IMR-90 (cell line): ENCODE results near the gene TRAPPC10. TPM values are rescaled to one million over a fixed set of nuclear protein-coding genes. Genes with fewer than 3 reads are reported as not detected.

ENCODE experiments used
- ATAC-seq: fragments of 200-7000 bp; cut with Tn5 transposase; 2 replicates; pipeline ENCODE4 v1.9.1; 2020; ENCODE audit warnings: low read depth, mild to moderate bottlenecking, moderate library complexity
- BruUV-seq: library from RNA; stranded (reverse); fragments of 400-500 nt; replicated peaks from 2 replicates; lab custom pipeline; 2021; lab: Mats Ljungman, UMichigan
- CTCF ChIA-PET: fragments of 300-600 bp; formaldehyde crosslinking; extraction: SDS; loops from one replicate; lab custom pipeline; 2021; ENCODE audit warnings: antibody characterized with exemption; lab: Yijun Ruan, JAX
- POLR2A ChIA-PET: fragments of 300-600 bp; sonication (Branson Sonifier 250); formaldehyde crosslinking; loops from one replicate; lab custom pipeline; 2022; ENCODE audit warnings: antibody characterized with exemption; ENCODE audit not compliant: unreplicated experiment; lab: Charles Lee
- DNase-seq: peaks from one replicate; pipeline ENCODE4 v3.0.0; 2013
- H2AFZ ChIP-seq: replicated peaks from 2 replicates; pipeline ENCODE3; 2013; ENCODE audit warnings: low read length, mild to moderate bottlenecking; ENCODE audit not compliant: poor library complexity
- H2AK5ac ChIP-seq: 2 replicates; pipeline ENCODE4 v1.6.1; 2013; ENCODE audit warnings: low read depth, low read length, inconsistent platforms
- H2AK9ac ChIP-seq: replicated peaks from 2 replicates; pipeline ENCODE3; 2013; ENCODE audit warnings: mild to moderate bottlenecking, low read depth, low read length, moderate library complexity; ENCODE audit not compliant: poor library complexity
- H2BK120ac ChIP-seq: 2 replicates; pipeline ENCODE4 v1.6.1; 2013; ENCODE audit warnings: low read depth, low read length, inconsistent platforms
- H2BK15ac ChIP-seq: 3 replicates; pipeline ENCODE4 v1.6.1; 2013; ENCODE audit warnings: low read depth, low read length, inconsistent platforms
- H2BK20ac ChIP-seq: 2 replicates; pipeline ENCODE4 v1.6.1; 2013; ENCODE audit warnings: low read depth, mild to moderate bottlenecking, inconsistent platforms, low read length, moderate library complexity
- H2BK5ac ChIP-seq: 2 replicates; pipeline ENCODE4 v1.6.1; 2013; ENCODE audit warnings: mild to moderate bottlenecking, low read depth, low read length, inconsistent platforms; ENCODE audit not compliant: poor library complexity, severe bottlenecking
- H3K14ac ChIP-seq: replicated peaks from 2 replicates; pipeline ENCODE4 v1.6.1; 2013; ENCODE audit warnings: low read depth, low read length, inconsistent platforms
- H3K18ac ChIP-seq: 2 replicates; pipeline ENCODE4 v1.6.1; 2013; ENCODE audit warnings: low read depth, low read length, control low read depth
- H3K23ac ChIP-seq: 2 replicates; pipeline ENCODE4 v1.6.1; 2013; ENCODE audit warnings: low read depth, low read length, inconsistent platforms
- H3K27ac ChIP-seq: 2 replicates; pipeline ENCODE4 v1.5.1; 2013; ENCODE audit warnings: mild to moderate bottlenecking, control low read depth, low read length; ENCODE audit not compliant: insufficient read depth
- H3K27me3 ChIP-seq: 2 replicates; pipeline ENCODE4 v1.6.1; 2013; ENCODE audit warnings: low read length; ENCODE audit not compliant: control insufficient read depth, insufficient read depth
- H3K36me3 ChIP-seq: 2 replicates; pipeline ENCODE4 v1.6.1; 2013; ENCODE audit warnings: low read length, mixed read lengths; ENCODE audit not compliant: control insufficient read depth, insufficient read depth
- H3K4ac ChIP-seq: 2 replicates; pipeline ENCODE4 v1.6.1; 2013; ENCODE audit warnings: low read depth, low read length, inconsistent platforms
- H3K4me1 ChIP-seq: 2 replicates; pipeline ENCODE4 v1.6.1; 2013; ENCODE audit warnings: low read length, mixed read lengths; ENCODE audit not compliant: control insufficient read depth, insufficient read depth
- H3K4me2 ChIP-seq: 2 replicates; pipeline ENCODE4 v1.6.1; 2013; ENCODE audit warnings: low read depth, mild to moderate bottlenecking, control low read depth, low read length, moderate library complexity
- H3K4me3 ChIP-seq: 2 replicates; pipeline ENCODE4 v1.5.1; 2013; ENCODE audit warnings: low read depth, mild to moderate bottlenecking, control low read depth, low read length, moderate library complexity; ENCODE audit not compliant: insufficient read depth
- H3K56ac ChIP-seq: 2 replicates; pipeline ENCODE4 v1.6.1; 2013; ENCODE audit warnings: low read length, inconsistent platforms; ENCODE audit not compliant: insufficient read depth; ENCODE audit errors: extremely low read depth
- H3K79me1 ChIP-seq, 2 experiments: 2 replicates each; pipeline ENCODE4 v1.6.1; 2013; ENCODE audit warnings: low read length in 2 of 2, inconsistent platforms in 1 of 2, low read depth in 1 of 2
- H3K9ac ChIP-seq: 2 replicates; pipeline ENCODE4 v1.6.1; 2013; ENCODE audit warnings: low read depth, low read length, control low read depth
- H3K9me1 ChIP-seq: 2 replicates; pipeline ENCODE4 v1.6.1; 2013; ENCODE audit warnings: low read length, inconsistent platforms; ENCODE audit not compliant: insufficient read depth
- H3K9me3 ChIP-seq: 2 replicates; pipeline ENCODE4 v1.6.1; 2013; ENCODE audit warnings: low read length; ENCODE audit not compliant: control insufficient read depth, insufficient read depth
- H4K20me1 ChIP-seq: 2 replicates; pipeline ENCODE4 v1.6.1; 2013; ENCODE audit warnings: low read length, inconsistent platforms; ENCODE audit not compliant: insufficient read depth
- H4K5ac ChIP-seq: 2 replicates; pipeline ENCODE4 v1.6.1; 2013; ENCODE audit warnings: mild to moderate bottlenecking, low read depth, low read length, control low read depth
- H4K8ac ChIP-seq, 2 experiments: 2 replicates each; pipeline ENCODE4 v1.6.1; 2013; ENCODE audit warnings: low read depth in 2 of 2, low read length in 2 of 2, control low read depth in 1 of 2, inconsistent platforms in 1 of 2
- H4K91ac ChIP-seq: 2 replicates; pipeline ENCODE4 v1.6.1; 2013; ENCODE audit warnings: low read depth, low read length, inconsistent platforms; ENCODE audit not compliant: insufficient read depth
- CEBPB ChIP-seq: IDR thresholded peaks from 2 replicates; pipeline ENCODE4 v1.6.1; 2012; ENCODE audit warnings: low read depth, low read length, improper control_type of control experiment
- MAFK ChIP-seq: IDR thresholded peaks from 2 replicates; pipeline ENCODE4 v1.6.1; 2012; ENCODE audit warnings: low read depth, low read length, improper control_type of control experiment
- MXI1 ChIP-seq: IDR thresholded peaks from 2 replicates; pipeline ENCODE4 v1.6.1; 2012; ENCODE audit warnings: low read depth, mild to moderate bottlenecking, low read length, moderate library complexity, borderline replicate concordance
- NFE2L2 ChIP-seq: fragments of 150-350 bp; IDR thresholded peaks from 2 replicates; pipeline ENCODE4 v1.6.1; 2016; ENCODE audit warnings: low read depth, mild to moderate bottlenecking, low read length
- RCOR1 ChIP-seq: IDR thresholded peaks from 2 replicates; pipeline ENCODE4 v1.6.1; 2012; ENCODE audit warnings: mild to moderate bottlenecking, low read length, improper control_type of control experiment; ENCODE audit not compliant: insufficient replicate concordance
- SMC3 ChIP-seq: fragments of 150-350 bp; IDR thresholded peaks from 2 replicates; pipeline ENCODE4 v1.6.1; 2016; ENCODE audit warnings: low read depth, mild to moderate bottlenecking, antibody characterized with exemption, low read length, moderate library complexity
- WGBS, 2 experiments: methylation state at CpG; one replicate each; pipeline versions ENCODE4 v1.1.5 to v1.1.7; 2013; ENCODE audit warnings: missing lambda C conversion rate in 2 of 2; ENCODE audit not compliant: insufficient read length in 1 of 2; ENCODE audit errors: extremely low coverage in 2 of 2; 5-methylcytosine and 5-hydroxymethylcytosine counted together
- dilution Hi-C: fragments of 300-500 bp; cut with HindIII; formaldehyde crosslinking; loops from one replicate; pipeline ENCODE4 v1.14.3; 2018; ENCODE audit warnings: low sequenced_read_pairs; ENCODE audit not compliant: unreplicated experiment
- in situ Hi-C: fragments of 300-500 bp; cut with MboI; formaldehyde crosslinking; loops from 3 replicates; pipeline ENCODE4 v1.14.3; 2019; ENCODE audit warnings: low sequenced_read_pairs, inconsistent platforms, mixed read lengths
- intact Hi-C: fragments of 100-400 bp; cut with micrococcal nuclease; formaldehyde crosslinking; loops from 2 replicates; pipeline ENCODE4 v1.10.0; 2022
- polyA plus RNA-seq, 3 experiments: library from polyadenylated mRNA; depleted of rRNA; stranded (reverse); fragments of >200 nt; gene quantifications; 2 replicates each; pipeline ENCODE4 v1.2.3, GENCODE V29; 2012; ENCODE audit warnings: low replicate concordance in 1 of 3
- total RNA-seq: library from RNA; depleted of rRNA; stranded (reverse); fragments of >200 nt; gene quantifications from 2 replicates; pipeline ENCODE4 v1.2.3, GENCODE V29; 2012
- TF ChIP-seq, protein P1 (sequence below): fragments of 150-350 bp; IDR thresholded peaks from 2 replicates; pipeline ENCODE4 v1.6.1; 2016; ENCODE audit warnings: low read depth, mild to moderate bottlenecking, low read length, moderate library complexity, borderline replicate concordance
- TF ChIP-seq, protein P2 (sequence below): fragments of 150-350 bp; IDR thresholded peaks from 2 replicates; pipeline ENCODE4 v1.6.1; 2017; ENCODE audit warnings: mild to moderate bottlenecking, antibody characterized with exemption, low read length, low read depth

Gene TRAPPC10
- total and polyA plus RNA-seq, 2 of the 4 experiments (the other 2 are of a cell fraction) = 17.8 to 18.1 TPM

DNA sequence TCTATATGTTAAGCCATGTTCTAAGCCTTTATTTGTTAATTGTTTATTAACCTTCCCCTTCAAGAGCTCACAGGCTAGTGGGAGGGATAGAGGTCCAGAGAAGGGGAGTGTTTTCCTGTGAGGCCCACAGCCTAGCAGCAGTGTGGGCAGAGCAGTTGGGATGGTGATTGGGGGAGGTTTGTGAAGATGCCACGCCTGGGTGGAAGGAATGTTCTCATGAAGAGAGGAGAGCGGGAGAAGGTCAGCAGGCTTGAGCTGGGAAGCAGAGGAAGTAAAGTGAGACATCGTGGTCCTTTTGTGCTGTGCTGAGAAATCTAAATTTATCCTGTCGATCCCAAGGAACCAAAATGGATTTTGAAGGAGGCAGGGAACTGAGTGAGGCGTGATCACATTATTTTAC is 42.6 kb downstream of the TRAPPC10 start:
- ATAC-seq (peak; percentile 49; the same call in 1 of the 2 replicates), DNase-seq (peak; percentile 56)
- no peak overlapping the region; a peak in 1 of 4 replicates for H4K8ac ChIP-seq
- H2BK20ac ChIP-seq = no peak overlapping the region
- H3K36me3 ChIP-seq = peaks cover 23% of the 10 kb centered on the region
- WGBS, 2 experiments = 68% methylated on average over 3 of the region's 5 CpGs; no CpG with 5 or more reads in 1 of the 2 experiments
- no peak overlapping the region for H3K23ac ChIP-seq
- no peak overlapping the region for H3K27ac ChIP-seq
- H4K5ac ChIP-seq = no peak overlapping the region
- H3K27me3 ChIP-seq = no peaks in the 10 kb centered on the region
- no peak overlapping the region for H2AFZ ChIP-seq
- H3K4me2 ChIP-seq = no peak overlapping the region
- no peak overlapping the region for H2AK5ac ChIP-seq
- no TSS peak for BruUV-seq
- H3K56ac ChIP-seq = no peak overlapping the region
- H3K4ac ChIP-seq = no peak overlapping the region
- TF ChIP-seq CEBPB = no peak
- no peak for TF ChIP-seq MXI1
- TF ChIP-seq NFE2L2 = no peak
- TF ChIP-seq MAFK = no peak
- no peak for TF ChIP-seq SMC3
- TF ChIP-seq, protein P1, sequence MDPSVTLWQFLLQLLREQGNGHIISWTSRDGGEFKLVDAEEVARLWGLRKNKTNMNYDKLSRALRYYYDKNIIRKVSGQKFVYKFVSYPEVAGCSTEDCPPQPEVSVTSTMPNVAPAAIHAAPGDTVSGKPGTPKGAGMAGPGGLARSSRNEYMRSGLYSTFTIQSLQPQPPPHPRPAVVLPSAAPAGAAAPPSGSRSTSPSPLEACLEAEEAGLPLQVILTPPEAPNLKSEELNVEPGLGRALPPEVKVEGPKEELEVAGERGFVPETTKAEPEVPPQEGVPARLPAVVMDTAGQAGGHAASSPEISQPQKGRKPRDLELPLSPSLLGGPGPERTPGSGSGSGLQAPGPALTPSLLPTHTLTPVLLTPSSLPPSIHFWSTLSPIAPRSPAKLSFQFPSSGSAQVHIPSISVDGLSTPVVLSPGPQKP = no peak
- TF ChIP-seq, protein P2, sequence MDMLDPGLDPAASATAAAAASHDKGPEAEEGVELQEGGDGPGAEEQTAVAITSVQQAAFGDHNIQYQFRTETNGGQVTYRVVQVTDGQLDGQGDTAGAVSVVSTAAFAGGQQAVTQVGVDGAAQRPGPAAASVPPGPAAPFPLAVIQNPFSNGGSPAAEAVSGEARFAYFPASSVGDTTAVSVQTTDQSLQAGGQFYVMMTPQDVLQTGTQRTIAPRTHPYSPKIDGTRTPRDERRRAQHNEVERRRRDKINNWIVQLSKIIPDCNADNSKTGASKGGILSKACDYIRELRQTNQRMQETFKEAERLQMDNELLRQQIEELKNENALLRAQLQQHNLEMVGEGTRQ = no peak
- TF ChIP-seq RCOR1 = no peak
- no peak overlapping the region for H2BK15ac ChIP-seq
- in situ Hi-C loops = no loop called here
- dilution Hi-C loops = no loop called here
- H3K9me3 ChIP-seq = no peaks in the 10 kb centered on the region
- no peak overlapping the region for H4K91ac ChIP-seq
- peaks cover 22% of the 10 kb centered on the region for H3K9me1 ChIP-seq
- CTCF ChIA-PET = no interaction called here
- H3K79me1 ChIP-seq = peaks cover 50 to 78% of the 10 kb centered on the region in 2 experiments
- H3K9ac ChIP-seq = no peak overlapping the region
- H4K20me1 ChIP-seq = peaks cover 35% of the 10 kb centered on the region
- peaks cover 20% of the 10 kb centered on the region for H3K4me1 ChIP-seq
- H3K18ac ChIP-seq = no peak overlapping the region
- POLR2A ChIA-PET = no interaction called here
- H3K4me3 ChIP-seq = no peak overlapping the region
- no peak overlapping the region for H2AK9ac ChIP-seq
- H3K14ac ChIP-seq = no peak overlapping the region
- no peak overlapping the region for H2BK5ac ChIP-seq
- H2BK120ac ChIP-seq = no peak overlapping the region
- intact Hi-C loops = loop anchor here (5.0 kb wide), 1 partner anchor 42 kb away; the partner anchor contains the start of gene TRAPPC10
